HEK293 (cell line): ENCODE results near the gene PDE1C.

Source experiments
- IKZF3 ChIP-seq: fragments of 450-650 bp; IDR thresholded peaks from 2 replicates; pipeline ENCODE4 v1.5.0; 2018; ENCODE audit warnings: missing biosample characterization, mild to moderate bottlenecking, missing genetic modification characterization, moderate library complexity
- SP2 ChIP-seq: fragments of 450-650 bp; formaldehyde crosslinking; IDR thresholded peaks from 2 replicates; pipeline ENCODE4 v1.5.1; 2016; ENCODE audit warnings: missing biosample characterization, missing genetic modification characterization
- ZNF426 ChIP-seq: fragments of 450-650 bp; formaldehyde crosslinking; IDR thresholded peaks from 2 replicates; pipeline ENCODE4 v1.5.1; 2017; ENCODE audit warnings: missing biosample characterization, missing genetic modification characterization, mild to moderate bottlenecking, inconsistent platforms, moderate library complexity
- TF ChIP-seq, protein P1 (sequence below): fragments of 450-650 bp; formaldehyde crosslinking; IDR thresholded peaks from 2 replicates; pipeline ENCODE4 v1.5.1; 2016; ENCODE audit warnings: missing biosample characterization, missing genetic modification characterization
- TF ChIP-seq, protein P2 (sequence below): fragments of 450-650 bp; formaldehyde crosslinking; optimal IDR thresholded peaks from 2 replicates; pipeline ENCODE3; 2016; ENCODE audit warnings: missing biosample characterization, mild to moderate bottlenecking, missing genetic modification characterization

DNA sequence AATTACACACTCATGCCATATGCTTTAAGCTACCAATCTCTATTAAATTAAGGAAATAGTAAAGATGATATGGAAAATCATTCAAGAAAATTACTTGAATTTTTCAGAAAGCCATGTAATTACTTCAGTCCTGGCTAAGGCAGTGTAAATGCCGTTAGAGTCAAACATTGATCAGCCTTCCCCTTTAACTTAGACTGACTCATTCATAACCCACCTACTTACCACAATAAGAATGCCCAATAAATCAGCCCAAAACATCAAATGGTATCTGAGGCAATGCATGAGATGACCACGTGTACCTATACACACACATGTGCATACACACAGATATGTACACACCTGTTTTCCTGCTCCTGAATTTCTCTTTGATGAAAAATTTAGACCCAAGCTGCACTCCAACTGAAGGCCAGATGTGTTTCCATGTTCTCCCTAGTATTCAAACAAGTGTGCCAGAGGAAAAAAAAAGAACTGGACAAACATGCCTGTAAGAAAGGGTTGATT is 30.2 kb upstream of the PDE1C start:
- TF ChIP-seq, protein P1, sequence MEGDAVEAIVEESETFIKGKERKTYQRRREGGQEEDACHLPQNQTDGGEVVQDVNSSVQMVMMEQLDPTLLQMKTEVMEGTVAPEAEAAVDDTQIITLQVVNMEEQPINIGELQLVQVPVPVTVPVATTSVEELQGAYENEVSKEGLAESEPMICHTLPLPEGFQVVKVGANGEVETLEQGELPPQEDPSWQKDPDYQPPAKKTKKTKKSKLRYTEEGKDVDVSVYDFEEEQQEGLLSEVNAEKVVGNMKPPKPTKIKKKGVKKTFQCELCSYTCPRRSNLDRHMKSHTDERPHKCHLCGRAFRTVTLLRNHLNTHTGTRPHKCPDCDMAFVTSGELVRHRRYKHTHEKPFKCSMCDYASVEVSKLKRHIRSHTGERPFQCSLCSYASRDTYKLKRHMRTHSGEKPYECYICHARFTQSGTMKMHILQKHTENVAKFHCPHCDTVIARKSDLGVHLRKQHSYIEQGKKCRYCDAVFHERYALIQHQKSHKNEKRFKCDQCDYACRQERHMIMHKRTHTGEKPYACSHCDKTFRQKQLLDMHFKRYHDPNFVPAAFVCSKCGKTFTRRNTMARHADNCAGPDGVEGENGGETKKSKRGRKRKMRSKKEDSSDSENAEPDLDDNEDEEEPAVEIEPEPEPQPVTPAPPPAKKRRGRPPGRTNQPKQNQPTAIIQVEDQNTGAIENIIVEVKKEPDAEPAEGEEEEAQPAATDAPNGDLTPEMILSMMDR (tag by site-specific recombination), result no peak
- no peak for TF ChIP-seq SP2 (tag by site-specific recombination)
- TF ChIP-seq, protein P2, sequence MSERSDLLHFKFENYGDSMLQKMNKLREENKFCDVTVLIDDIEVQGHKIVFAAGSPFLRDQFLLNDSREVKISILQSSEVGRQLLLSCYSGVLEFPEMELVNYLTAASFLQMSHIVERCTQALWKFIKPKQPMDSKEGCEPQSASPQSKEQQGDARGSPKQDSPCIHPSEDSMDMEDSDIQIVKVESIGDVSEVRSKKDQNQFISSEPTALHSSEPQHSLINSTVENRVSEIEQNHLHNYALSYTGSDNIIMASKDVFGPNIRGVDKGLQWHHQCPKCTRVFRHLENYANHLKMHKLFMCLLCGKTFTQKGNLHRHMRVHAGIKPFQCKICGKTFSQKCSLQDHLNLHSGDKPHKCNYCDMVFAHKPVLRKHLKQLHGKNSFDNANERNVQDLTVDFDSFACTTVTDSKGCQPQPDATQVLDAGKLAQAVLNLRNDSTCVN (tag by site-specific recombination), result no peak
- no peak for TF ChIP-seq ZNF426 (tag by site-specific recombination)
- no peak for TF ChIP-seq IKZF3 (tag by site-specific recombination)
